Nephron (organoid): Measurements from ENCODE around the gene RIOX2.
"Not testable (repeated sequence)": the region's sequence is repeated elsewhere in the genome, so short reads cannot be mapped to it uniquely, and the experiment has no call there.

Experiments
- H3K27ac Mint-ChIP-seq, 3 experiments: 2 replicates each; pipeline ENCODE4 v1.8.0; 2020; ENCODE audit warnings: mixed read lengths in 3 of 3, mild to moderate bottlenecking in 2 of 3, moderate library complexity in 1 of 3
- H3K27me3 Mint-ChIP-seq: 2 replicates; pipeline ENCODE4 v1.8.0; 2021; ENCODE audit warnings: low read depth, mild to moderate bottlenecking, moderate library complexity, mixed read lengths
- H3K36me3 Mint-ChIP-seq: 2 replicates; pipeline ENCODE4 v1.8.0; 2020; ENCODE audit warnings: low read depth, mixed read lengths
- H3K4me1 Mint-ChIP-seq: 2 replicates; pipeline ENCODE4 v1.8.0; 2020; ENCODE audit warnings: mixed read lengths
- H3K4me3 Mint-ChIP-seq, 3 experiments: 2 replicates each; pipeline ENCODE4 v1.8.0; 2020; ENCODE audit warnings: mild to moderate bottlenecking in 3 of 3, mixed read lengths in 3 of 3, moderate library complexity in 2 of 3
- H3K9me3 Mint-ChIP-seq: 2 replicates; pipeline ENCODE4 v1.8.0; 2020; ENCODE audit warnings: mixed read lengths
- TF ChIP-seq, protein P1 (sequence below), 3 experiments: fragments of 200-600 bp; sonication (generic); IDR thresholded peaks; one replicate each; pipeline ENCODE4 v1.5.0; 2021; ENCODE audit warnings: antibody characterized with exemption in 3 of 3; ENCODE audit not compliant: unreplicated experiment in 3 of 3

RIOX2 gene

DNA sequence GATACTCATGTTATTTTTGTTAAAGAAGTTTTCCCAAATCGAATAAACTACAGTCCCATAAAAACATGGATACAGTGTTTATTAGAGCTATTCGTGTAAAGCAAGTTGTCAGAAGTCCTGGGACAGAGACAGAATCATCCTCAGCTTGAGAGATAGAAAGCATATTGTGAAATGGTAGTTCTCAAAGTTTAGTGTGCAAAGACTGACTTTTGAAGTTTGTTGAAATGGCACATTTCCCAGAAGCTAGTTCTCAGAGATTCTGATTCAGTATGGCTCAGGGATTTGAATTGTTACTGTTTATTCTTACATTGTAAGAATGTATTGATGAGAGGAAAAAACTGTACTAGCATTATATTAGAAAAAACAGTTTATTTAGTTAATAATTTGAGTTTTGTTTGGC lies 40.7 kb upstream of the RIOX2 start:
- H3K27me3 Mint-ChIP-seq: no peaks in the 10 kb centered on the region
- no peak overlapping the region for H3K4me3 Mint-ChIP-seq
- H3K27ac Mint-ChIP-seq: no peak overlapping the region
- TF ChIP-seq, protein P1, sequence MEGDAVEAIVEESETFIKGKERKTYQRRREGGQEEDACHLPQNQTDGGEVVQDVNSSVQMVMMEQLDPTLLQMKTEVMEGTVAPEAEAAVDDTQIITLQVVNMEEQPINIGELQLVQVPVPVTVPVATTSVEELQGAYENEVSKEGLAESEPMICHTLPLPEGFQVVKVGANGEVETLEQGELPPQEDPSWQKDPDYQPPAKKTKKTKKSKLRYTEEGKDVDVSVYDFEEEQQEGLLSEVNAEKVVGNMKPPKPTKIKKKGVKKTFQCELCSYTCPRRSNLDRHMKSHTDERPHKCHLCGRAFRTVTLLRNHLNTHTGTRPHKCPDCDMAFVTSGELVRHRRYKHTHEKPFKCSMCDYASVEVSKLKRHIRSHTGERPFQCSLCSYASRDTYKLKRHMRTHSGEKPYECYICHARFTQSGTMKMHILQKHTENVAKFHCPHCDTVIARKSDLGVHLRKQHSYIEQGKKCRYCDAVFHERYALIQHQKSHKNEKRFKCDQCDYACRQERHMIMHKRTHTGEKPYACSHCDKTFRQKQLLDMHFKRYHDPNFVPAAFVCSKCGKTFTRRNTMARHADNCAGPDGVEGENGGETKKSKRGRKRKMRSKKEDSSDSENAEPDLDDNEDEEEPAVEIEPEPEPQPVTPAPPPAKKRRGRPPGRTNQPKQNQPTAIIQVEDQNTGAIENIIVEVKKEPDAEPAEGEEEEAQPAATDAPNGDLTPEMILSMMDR (IDR thresholded peaks at IDR 0.05; ENCODE audit: unreplicated experiment in 3 of 3): no peak
- H3K36me3 Mint-ChIP-seq: no peaks in the 10 kb centered on the region
- H3K4me1 Mint-ChIP-seq: peaks cover 8% of the 10 kb centered on the region
- H3K9me3 Mint-ChIP-seq: no peaks in the 10 kb centered on the region

GRCh38 chr3:98010883-98011449 lies 38.7 kb upstream of the RIOX2 start:
- H3K9me3 Mint-ChIP-seq, H3K4me3 Mint-ChIP-seq, H3K4me1 Mint-ChIP-seq, H3K27ac Mint-ChIP-seq, H3K27me3 Mint-ChIP-seq, H3K36me3 Mint-ChIP-seq: not testable (repeated sequence)

DNA sequence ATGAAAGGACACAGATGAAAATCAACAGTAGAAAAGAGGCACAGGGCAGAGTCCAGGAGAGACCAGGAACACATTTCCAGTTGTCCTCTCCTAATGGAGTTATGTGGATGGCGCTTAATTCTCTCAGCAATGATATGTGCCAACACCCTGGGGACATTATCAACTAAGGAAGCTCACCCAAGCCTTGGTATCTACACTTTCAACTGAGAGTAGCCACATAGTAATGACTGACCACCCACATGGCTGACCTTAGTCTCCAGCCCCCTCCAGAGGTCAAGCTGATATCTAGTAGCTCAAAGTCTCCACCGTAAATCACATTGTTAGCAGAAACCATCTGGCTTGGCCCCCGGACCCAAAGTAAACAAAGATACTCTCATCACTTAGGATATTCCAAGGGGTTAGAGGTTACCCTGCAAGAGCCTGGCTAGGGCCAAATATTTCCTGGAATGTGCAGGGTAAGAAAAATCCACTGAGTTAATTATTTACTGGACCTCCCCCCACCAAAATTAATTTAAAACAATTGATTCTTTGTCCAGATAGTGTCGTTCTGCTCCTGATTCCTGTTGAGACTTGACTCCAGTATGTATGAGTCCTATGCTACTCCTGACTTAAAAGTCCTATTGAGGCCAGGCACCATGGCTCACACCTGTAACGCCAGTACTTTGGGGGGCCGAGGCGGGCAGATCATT lies 38.1 kb upstream of the RIOX2 start:
- H3K27me3 Mint-ChIP-seq: no peaks in the 10 kb centered on the region
- H3K9me3 Mint-ChIP-seq: no peaks in the 10 kb centered on the region
- no peak overlapping the region for H3K27ac Mint-ChIP-seq
- TF ChIP-seq, protein P1 (IDR thresholded peaks at IDR 0.05; ENCODE audit: unreplicated experiment in 3 of 3): no peak
- H3K4me3 Mint-ChIP-seq: no peak overlapping the region
- H3K4me1 Mint-ChIP-seq: peaks cover 8% of the 10 kb centered on the region
- H3K36me3 Mint-ChIP-seq: no peaks in the 10 kb centered on the region

GRCh38 chr3:98008855-98009254 lies 36.6 kb upstream of the RIOX2 start:
- no peaks in the 10 kb centered on the region for H3K9me3 Mint-ChIP-seq
- no peak overlapping the region for H3K4me3 Mint-ChIP-seq
- peaks cover 6% of the 10 kb centered on the region for H3K4me1 Mint-ChIP-seq
- no peaks in the 10 kb centered on the region for H3K27me3 Mint-ChIP-seq
- no peak overlapping the region for H3K27ac Mint-ChIP-seq
- TF ChIP-seq, protein P1 (IDR thresholded peaks at IDR 0.05; ENCODE audit: unreplicated experiment in 3 of 3): no peak
- no peaks in the 10 kb centered on the region for H3K36me3 Mint-ChIP-seq

DNA sequence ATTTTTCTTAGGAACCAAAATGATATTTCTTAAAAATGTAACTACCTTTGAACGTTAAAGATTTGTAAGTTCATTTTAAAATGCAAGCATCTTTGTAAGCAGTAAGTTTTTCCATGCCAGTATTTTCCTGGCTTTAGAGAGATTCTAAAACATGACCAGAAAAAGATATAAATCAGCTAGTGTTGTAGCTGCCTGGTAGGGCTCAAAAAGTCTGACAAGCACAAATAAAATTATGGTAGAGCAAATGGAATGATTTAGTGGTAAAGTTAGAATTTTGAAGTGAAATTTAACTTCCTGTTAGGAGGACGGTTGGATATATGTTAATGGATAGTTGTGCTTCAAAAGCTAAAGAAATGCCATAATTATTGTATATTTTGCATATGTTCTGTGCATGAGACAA lies 33.2 kb upstream of the RIOX2 start:
- TF ChIP-seq, protein P1 (IDR thresholded peaks at IDR 0.05; ENCODE audit: unreplicated experiment in 3 of 3): no peak
- Mint-ChIP-seq H3K4me1 (no peaks in the 10 kb centered on the region), H3K27ac (no peak overlapping the region), H3K36me3 (no peaks in the 10 kb centered on the region), H3K9me3 (no peaks in the 10 kb centered on the region), H3K4me3 (no peak overlapping the region), H3K27me3 (no peaks in the 10 kb centered on the region)

DNA sequence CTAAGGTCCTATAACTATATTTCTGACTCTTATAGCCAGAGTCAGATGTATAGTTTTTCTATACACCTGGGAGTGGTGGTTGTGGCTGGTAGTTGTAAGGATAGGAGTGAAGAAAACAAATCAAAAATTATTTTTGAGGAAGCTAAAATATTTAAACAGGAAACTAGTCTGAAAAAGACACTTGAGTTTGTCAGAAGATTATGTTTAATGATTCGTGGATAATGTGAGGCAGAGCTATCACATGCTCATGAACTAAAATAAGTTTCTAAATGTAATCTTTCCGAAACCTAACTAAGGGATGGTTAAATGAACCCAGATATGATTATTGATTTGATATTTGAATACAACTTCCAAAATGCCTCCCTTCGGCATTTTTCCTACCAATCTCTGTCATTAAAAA lies 32.5 kb upstream of the RIOX2 start:
- TF ChIP-seq, protein P1 (IDR thresholded peaks at IDR 0.05; ENCODE audit: unreplicated experiment in 3 of 3): no peak
- Mint-ChIP-seq H3K4me1 (no peaks in the 10 kb centered on the region), H3K36me3 (no peaks in the 10 kb centered on the region), H3K27me3 (no peaks in the 10 kb centered on the region), H3K27ac (no peak overlapping the region), H3K9me3 (no peaks in the 10 kb centered on the region), H3K4me3 (no peak overlapping the region)
